ENCODE results near the gene DNAJC30.
"Not testable (repeated sequence)": the region's sequence is repeated elsewhere in the genome, so short reads cannot be mapped to it uniquely, and the experiment has no call there.

DNAJC30 gene

GRCh38 chr7:73680501-73680900 lies 2.8 kb downstream of the DNAJC30 start:
- no peak for DNase-seq

GRCh38 chr7:73679709-73680108 lies 3.5 kb downstream of the DNAJC30 start:
- no peak for DNase-seq

- DNase-seq, result peak; percentile 29
Observed at GRCh38 chr7:73678862-73679261, 4.4 kb downstream of the DNAJC30 start.

GRCh38 chr7:73676062-73676461 lies 7.2 kb downstream of the DNAJC30 start:
- not testable (repeated sequence) for DNase-seq

- no peak for DNase-seq
Observed at GRCh38 chr7:73674468-73675124, 8.7 kb downstream of the DNAJC30 start.

- DNase-seq, result no peak
Observed at GRCh38 chr7:73671857-73672445, 11.3 kb downstream of the DNAJC30 start.

GRCh38 chr7:73671322-73671661 lies 12.0 kb downstream of the DNAJC30 start:
- DNase-seq, result no peak

GRCh38 chr7:73669858-73670385 lies 13.3 kb downstream of the DNAJC30 start:
- DNase-seq, result no peak

GRCh38 chr7:73669288-73669701 lies 14.0 kb downstream of the DNAJC30 start:
- no peak for DNase-seq

GRCh38 chr7:73668886-73669230 lies 14.4 kb downstream of the DNAJC30 start:
- no peak for DNase-seq

GRCh38 chr7:73668103-73668885 lies 15.0 kb downstream of the DNAJC30 start:
- no peak for DNase-seq

GRCh38 chr7:73667344-73668102 lies 15.7 kb downstream of the DNAJC30 start, which contains the start of gene VPS37D:
Gene VPS37D, plus strand, starts transcription at chr7:73667831. Its CDS starts 128 bp downstream, at chr7:73667959.
- no peak for DNase-seq

- DNase-seq, result no peak
Observed at GRCh38 chr7:73663033-73663432, 20.2 kb downstream of the DNAJC30 start.

- DNase-seq, result not testable (repeated sequence)
Observed at GRCh38 chr7:73660594-73660993, 22.7 kb downstream of the DNAJC30 start.

- DNase-seq, result no peak
Observed at GRCh38 chr7:73659983-73660382, 23.3 kb downstream of the DNAJC30 start.

- DNase-seq, result not testable (repeated sequence)
Observed at GRCh38 chr7:73655309-73655708, 27.9 kb downstream of the DNAJC30 start.

- DNase-seq, result no peak
Observed at GRCh38 chr7:73652541-73652949, 30.7 kb downstream of the DNAJC30 start.

GRCh38 chr7:73650524-73650923 lies 32.7 kb downstream of the DNAJC30 start:
- no peak for DNase-seq

GRCh38 chr7:73649576-73649975 lies 33.7 kb downstream of the DNAJC30 start:
- DNase-seq, result no peak

GRCh38 chr7:73648593-73649332 lies 34.5 kb downstream of the DNAJC30 start:
- DNase-seq, result no peak

- no peak for DNase-seq
Observed at GRCh38 chr7:73647725-73648592, 35.3 kb downstream of the DNAJC30 start.
